Measurements from ENCODE around the gene ARMC6.

ARMC6 gene

GRCh38 chr19:19054315-19054938, 21.0 kb downstream of the ARMC6 start:
- DNase-seq (ENCODE audit: low read depth in 2 of 2) = no peak

GRCh38 chr19:19054939-19055440, 21.6 kb downstream of the ARMC6 start:
- no peak for DNase-seq (ENCODE audit: low read depth in 2 of 2)

- no peak for DNase-seq (ENCODE audit: low read depth in 2 of 2)
These were observed 22.3 kb downstream of the ARMC6 start for GRCh38 chr19:19055701-19056100.

- no peak for DNase-seq (ENCODE audit: low read depth in 2 of 2)
These were observed 23.4 kb downstream of the ARMC6 start for GRCh38 chr19:19056636-19057275.

GRCh38 chr19:19057317-19057716, 23.9 kb downstream of the ARMC6 start:
- DNase-seq (ENCODE audit: low read depth in 2 of 2) = no peak

- DNase-seq (ENCODE audit: low read depth in 2 of 2) = no peak
These were observed 24.3 kb downstream of the ARMC6 start for GRCh38 chr19:19057720-19058119.

- no peak for DNase-seq (ENCODE audit: low read depth in 2 of 2)
These were observed 25.8 kb downstream of the ARMC6 start for GRCh38 chr19:19059018-19059836.

- no peak for DNase-seq (ENCODE audit: low read depth in 2 of 2)
These were observed 26.6 kb downstream of the ARMC6 start for GRCh38 chr19:19059837-19060611.

GRCh38 chr19:19061506-19061905, 28.1 kb downstream of the ARMC6 start:
- DNase-seq (ENCODE audit: low read depth in 2 of 2) = no peak

GRCh38 chr19:19062454-19063182, 29.2 kb downstream of the ARMC6 start:
- no peak for DNase-seq (ENCODE audit: low read depth in 2 of 2)

GRCh38 chr19:19063183-19064097, 30.0 kb downstream of the ARMC6 start, which contains the start of gene SLC25A42:
Gene SLC25A42 (plus strand): TSS chr19:19063994. CDS start chr19:19096125, 32,131 bp downstream.
- peak; percentile 96 to 98 for DNase-seq (ENCODE audit: low read depth in 2 of 2)

GRCh38 chr19:19064098-19064722, 30.8 kb downstream of the ARMC6 start:
- no peak for DNase-seq (ENCODE audit: low read depth in 2 of 2)

- DNase-seq (ENCODE audit: low read depth in 2 of 2) = no peak
These were observed 31.7 kb downstream of the ARMC6 start for GRCh38 chr19:19064811-19065745.

- DNase-seq (ENCODE audit: low read depth in 2 of 2) = no peak
These were observed 34.1 kb downstream of the ARMC6 start for GRCh38 chr19:19067276-19068072.

- DNase-seq (ENCODE audit: low read depth in 2 of 2) = no peak
These were observed 35.6 kb downstream of the ARMC6 start for GRCh38 chr19:19068659-19069654.

- DNase-seq (ENCODE audit: low read depth in 2 of 2) = no peak
These were observed 38.5 kb downstream of the ARMC6 start for GRCh38 chr19:19071897-19072296.

Measured in stimulated activated CD8-positive, alpha-beta memory T cell treated with anti-CD3 and anti-CD28 coated beads, Interleukin-2, amount 100 ng/mL, for 1 hour (primary cell).